AG10803 (cell line): ENCODE results near the gene TENM3.

ENCODE experiments used
- DNase-seq: peaks from one replicate; pipeline ENCODE4 v3.0.0; 2010; ENCODE audit warnings: low read depth
- H3K4me3 ChIP-seq: 2 replicates; pipeline ENCODE4 v1.5.1; 2011; ENCODE audit warnings: mild to moderate bottlenecking, low read length, control low read depth
- CTCF ChIP-seq: conservative IDR thresholded peaks from 2 replicates; pipeline ENCODE4 v1.5.1; 2011; ENCODE audit warnings: mild to moderate bottlenecking, low read length, control low read depth, inconsistent platforms

TENM3 gene

DNA sequence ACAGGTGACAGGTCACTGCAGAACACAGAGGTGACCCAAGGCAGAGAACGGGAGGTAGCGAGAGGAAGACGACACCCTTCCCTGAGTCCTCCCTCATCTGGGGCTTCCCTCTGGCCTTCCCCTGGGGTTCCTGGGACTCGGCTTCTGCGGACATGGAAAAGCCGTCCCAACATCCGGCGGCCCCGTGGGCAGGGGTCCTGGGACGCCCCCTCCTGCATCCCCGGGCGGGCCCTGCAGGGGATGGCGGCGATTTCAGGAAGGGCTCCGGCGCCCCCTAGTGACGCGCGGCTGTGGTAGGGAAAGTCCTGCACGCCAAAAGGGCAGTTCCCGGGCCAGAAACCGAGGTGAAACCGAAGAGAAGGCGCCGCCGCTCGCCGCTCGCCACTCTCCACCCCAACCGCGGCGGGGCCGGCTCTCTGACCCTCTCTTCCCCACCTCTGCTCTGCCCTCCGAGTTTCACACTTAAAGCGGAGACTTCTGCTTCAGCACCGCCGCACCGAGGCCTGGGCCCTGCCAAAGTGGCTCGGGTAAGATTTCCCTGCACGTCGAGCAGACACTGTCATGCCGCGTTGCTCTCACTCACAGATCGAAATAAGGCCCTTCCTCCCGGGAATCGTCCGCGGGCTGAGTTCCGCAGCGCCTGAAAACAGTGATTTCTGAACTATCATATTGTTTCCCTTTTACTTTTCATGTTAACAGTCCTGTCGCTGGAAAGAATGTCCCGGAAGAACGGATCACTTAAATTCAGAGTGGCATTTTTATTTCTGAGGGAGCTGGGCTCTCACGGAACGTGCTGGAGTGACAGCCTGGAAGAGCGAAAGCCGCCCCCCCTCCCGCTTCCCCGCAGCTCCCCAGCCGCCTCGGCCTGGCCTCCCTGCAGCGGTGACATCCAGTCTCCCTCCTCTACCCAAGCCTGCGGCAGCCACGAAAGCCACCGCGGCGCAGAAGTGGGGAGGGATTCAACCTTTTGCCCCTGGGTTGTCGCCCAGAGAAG is 563.4 kb downstream of the TENM3 start:
- peak overlapping the region; percentile 59 for H3K4me3 ChIP-seq
- peak; percentile 72 for TF ChIP-seq CTCF
- peak; percentile 62 for DNase-seq

DNA sequence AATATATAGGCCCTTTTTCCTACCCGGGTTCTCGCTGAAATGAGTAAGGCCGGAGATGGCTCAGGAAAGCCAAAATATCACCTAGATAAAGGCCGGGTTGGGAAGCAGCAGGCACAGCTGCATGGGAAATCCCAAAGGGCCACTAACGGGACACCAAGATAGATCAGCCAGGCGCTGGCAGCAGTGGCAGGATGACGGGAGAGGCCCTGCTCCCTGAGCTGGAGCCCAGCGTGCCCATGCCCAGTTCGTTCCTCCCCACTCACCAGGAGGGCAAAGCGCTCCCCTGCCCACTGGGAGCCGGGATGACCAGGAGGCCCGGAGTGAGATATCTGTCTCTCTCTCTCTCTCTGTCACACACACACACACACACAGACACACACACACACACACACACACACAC is 564.1 kb downstream of the TENM3 start:
- no peak for DNase-seq
- no peak overlapping the region; the same call in 1 of the 2 replicates for H3K4me3 ChIP-seq
- no peak for TF ChIP-seq CTCF

- no peak for DNase-seq
- H3K4me3 ChIP-seq, result no peak overlapping the region
- no peak for TF ChIP-seq CTCF
Measured at GRCh38 chr4:182807767-182808548, 564.8 kb downstream of the TENM3 start.

DNA sequence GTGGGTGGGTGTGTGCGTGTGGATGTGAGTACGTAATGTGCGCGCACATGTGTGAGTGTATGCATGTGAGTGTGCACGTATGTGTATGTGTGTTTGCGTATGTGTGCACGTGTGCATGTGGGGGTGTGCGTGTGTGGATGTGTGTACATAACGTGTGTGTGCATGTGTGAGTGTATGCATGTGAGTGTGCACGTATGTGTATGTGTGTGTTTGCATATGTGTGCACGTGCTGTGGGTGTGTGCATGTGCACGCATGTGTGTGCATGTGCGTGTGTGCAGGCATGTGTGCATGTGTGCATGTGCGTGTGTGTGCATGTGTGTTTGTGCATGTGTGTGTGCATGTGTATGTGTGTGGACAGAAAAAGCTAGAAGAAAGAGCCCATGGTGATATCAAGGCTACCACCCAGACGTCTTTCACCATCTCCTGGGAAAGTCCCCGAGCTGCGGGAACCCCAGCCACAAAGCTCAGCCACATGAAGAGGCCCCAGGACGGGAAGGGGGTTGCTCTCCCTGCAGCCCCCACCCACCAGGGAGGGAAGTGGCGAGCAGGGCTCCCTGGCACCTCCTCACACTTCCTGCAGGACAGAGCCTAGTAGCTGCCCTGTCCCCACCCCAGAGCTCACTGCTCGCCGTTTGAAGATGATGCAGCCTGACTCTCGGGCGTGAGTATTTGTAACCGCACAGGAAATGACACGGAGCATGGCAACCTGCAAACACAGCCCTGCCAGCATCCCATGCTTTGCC is 565.6 kb downstream of the TENM3 start:
- TF ChIP-seq CTCF, result no peak
- DNase-seq, result peak; percentile 62
- no peak overlapping the region for H3K4me3 ChIP-seq

DNA sequence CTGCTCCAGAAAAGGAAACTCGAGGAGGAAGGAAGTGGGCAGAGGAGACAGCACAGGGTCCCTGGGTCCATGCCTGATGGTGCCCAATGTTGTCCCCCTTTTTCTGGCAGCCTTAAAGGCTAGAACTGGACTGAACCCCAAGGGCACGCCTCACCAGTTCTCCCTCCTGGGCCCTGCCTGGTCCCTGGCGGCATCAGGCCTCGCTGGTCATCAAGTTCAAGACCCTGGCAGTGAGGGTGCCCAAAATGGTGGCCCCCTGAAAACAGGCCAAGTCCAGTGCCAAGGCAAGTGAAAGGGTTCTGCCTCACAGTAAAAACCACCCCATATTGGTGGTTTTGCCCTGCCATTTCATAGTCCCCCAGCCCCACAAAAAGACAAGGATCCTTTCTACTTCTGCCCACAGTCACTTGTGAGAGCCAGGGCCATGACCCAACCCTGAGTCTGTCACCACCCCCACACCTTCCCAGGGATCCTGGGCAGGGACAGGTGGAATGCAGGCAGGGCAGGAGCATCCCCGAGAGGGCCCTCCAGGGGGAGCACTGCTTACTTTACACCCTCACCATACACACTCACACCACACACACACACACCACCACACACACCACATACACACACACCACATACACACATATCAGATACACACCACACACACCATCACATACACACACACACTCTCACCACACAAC is 566.4 kb downstream of the TENM3 start:
- peak; percentile 6 for DNase-seq
- TF ChIP-seq CTCF, result peak; percentile 18
- H3K4me3 ChIP-seq, result no peak overlapping the region

DNA sequence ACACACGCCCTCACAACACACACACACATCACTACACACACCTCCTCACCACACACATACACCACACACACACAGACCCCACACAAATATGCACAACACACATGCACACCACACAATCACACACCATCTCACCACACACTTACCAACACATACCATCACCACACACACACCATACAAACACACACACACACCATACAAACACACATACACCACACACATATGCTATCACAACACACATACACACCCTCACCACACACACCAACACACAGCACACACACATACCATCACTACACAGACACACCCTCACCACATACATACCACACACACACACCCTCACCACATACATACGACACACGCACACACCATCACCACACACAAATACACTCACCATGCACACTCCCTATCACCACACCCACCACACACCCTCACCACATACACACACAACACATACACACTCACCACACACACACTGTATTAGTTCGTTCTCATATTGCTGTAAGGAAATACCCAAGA is 567.0 kb downstream of the TENM3 start:
- TF ChIP-seq CTCF, result no peak

More for the DNA sequence above, 567.0 kb downstream of the TENM3 start:
- no peak for DNase-seq
- no peak overlapping the region for H3K4me3 ChIP-seq
